AML-193 (cell line): ENCODE data around the gene NR0B1.
A peak's percentile ranks its signal among the peaks of the same experiment; 100 is the strongest.

Source experiments
- DNase-seq, 2 experiments: peaks; one replicate each; lab custom pipeline; 2025; lab: John Stamatoyannopoulos, UW

NR0B1 gene

GRCh38 chrX:30309139-30309571, at the start of gene NR0B1:
NR0B1 (minus strand) TSS chrX:30309390; CDS start chrX:30309363, 27 bp downstream.
- no peak for DNase-seq

GRCh38 chrX:30349946-30350345, 40.8 kb upstream of the NR0B1 start:
- DNase-seq: no peak

- no peak for DNase-seq
These were observed 34.0 kb upstream of the NR0B1 start for GRCh38 chrX:30343206-30343605.

GRCh38 chrX:30340753-30341152, 31.6 kb upstream of the NR0B1 start:
- DNase-seq: no peak

- no peak for DNase-seq
These were observed 18.6 kb upstream of the NR0B1 start for GRCh38 chrX:30327762-30328161.

GRCh38 chrX:30317308-30317707, 8.1 kb upstream of the NR0B1 start:
- DNase-seq: no peak

GRCh38 chrX:30313322-30313721, 4.1 kb upstream of the NR0B1 start:
- DNase-seq: no peak

- DNase-seq: no peak
These were observed 3.7 kb upstream of the NR0B1 start for GRCh38 chrX:30312858-30313257.

- no peak for DNase-seq
These were observed 1.4 kb upstream of the NR0B1 start for GRCh38 chrX:30310429-30311206.

- DNase-seq: no peak
These were observed 689 bp downstream of the NR0B1 start for GRCh38 chrX:30308263-30309138.

GRCh38 chrX:30307466-30307865, 1.7 kb downstream of the NR0B1 start:
- DNase-seq: no peak

- no peak for DNase-seq
These were observed 4.3 kb downstream of the NR0B1 start for GRCh38 chrX:30304866-30305265.

GRCh38 chrX:30302956-30303355, 6.2 kb downstream of the NR0B1 start:
- DNase-seq: no peak

- DNase-seq: no peak
These were observed 7.2 kb downstream of the NR0B1 start for GRCh38 chrX:30301963-30302362.

- DNase-seq: no peak
These were observed 8.0 kb downstream of the NR0B1 start for GRCh38 chrX:30301208-30301607.

- no peak for DNase-seq
These were observed 12.6 kb downstream of the NR0B1 start for GRCh38 chrX:30296408-30297254.

- DNase-seq: peak in 1 of 2 experiments; percentile 14
These were observed 25.6 kb downstream of the NR0B1 start for GRCh38 chrX:30283456-30284200.

- no peak for DNase-seq
These were observed 26.7 kb downstream of the NR0B1 start for GRCh38 chrX:30282527-30282926.

- no peak for DNase-seq
These were observed 28.8 kb downstream of the NR0B1 start for GRCh38 chrX:30280428-30280827.

GRCh38 chrX:30278365-30278764, 30.8 kb downstream of the NR0B1 start:
- DNase-seq: no peak

GRCh38 chrX:30275498-30275897, 33.7 kb downstream of the NR0B1 start:
- no peak for DNase-seq
